Neuronal stem cell (in vitro differentiated cells): ENCODE results near the gene SMARCC1.

Experiments used
- DNase-seq: peaks from one replicate; pipeline ENCODE4 v3.0.0-alpha.2; 2013; ENCODE audit warnings: low spot score
- H2AFZ ChIP-seq: one replicate; pipeline ENCODE4 v1.6.1; 2013; ENCODE audit warnings: mild to moderate bottlenecking, low read length, inconsistent platforms
- H2AK5ac ChIP-seq: 2 replicates; pipeline ENCODE4 v1.6.1; 2013; ENCODE audit warnings: low read depth, mild to moderate bottlenecking, inconsistent platforms, low read length, moderate library complexity, mixed read lengths
- H2BK120ac ChIP-seq: 2 replicates; pipeline ENCODE4 v1.6.1; 2013; ENCODE audit warnings: low read depth, mild to moderate bottlenecking, inconsistent platforms, low read length, moderate library complexity, mixed read lengths
- H2BK12ac ChIP-seq: one replicate; pipeline ENCODE4 v1.6.1; 2013; ENCODE audit warnings: low read length, inconsistent platforms
- H2BK15ac ChIP-seq: 2 replicates; pipeline ENCODE4 v1.6.1; 2013; ENCODE audit warnings: mild to moderate bottlenecking, low read length, inconsistent platforms, mixed read lengths
- H2BK5ac ChIP-seq: one replicate; pipeline ENCODE4 v1.6.1; 2013; ENCODE audit warnings: inconsistent platforms, mild to moderate bottlenecking, low read length, moderate library complexity
- H3K14ac ChIP-seq: one replicate; pipeline ENCODE4 v1.6.1; 2013; ENCODE audit warnings: low read length, inconsistent platforms
- H3K18ac ChIP-seq: 2 replicates; pipeline ENCODE4 v1.6.1; 2013; ENCODE audit warnings: low read length, inconsistent platforms
- H3K23ac ChIP-seq: 2 replicates; pipeline ENCODE4 v1.6.1; 2013; ENCODE audit warnings: low read depth, mild to moderate bottlenecking, mixed read lengths, low read length, inconsistent platforms; ENCODE audit not compliant: poor library complexity
- H3K27ac ChIP-seq: replicated peaks from 3 replicates; pipeline ENCODE4 v1.5.1; 2013; ENCODE audit warnings: low read length, inconsistent platforms
- H3K27me3 ChIP-seq, 3 experiments: 2 replicates each; pipeline ENCODE4 v1.6.1; 2013; ENCODE audit warnings: low read length in 3 of 3, mild to moderate bottlenecking in 2 of 3, inconsistent platforms in 1 of 3, low read depth in 1 of 3, mixed read lengths in 1 of 3, moderate library complexity in 1 of 3; ENCODE audit not compliant: control insufficient read depth in 3 of 3, insufficient read depth in 3 of 3
- H3K36me3 ChIP-seq, 2 donors: replicated peaks in 1 of 2; 2 replicates each; pipeline ENCODE4 v1.6.1; 2013; ENCODE audit warnings: low read length in 2 of 2; ENCODE audit not compliant: control insufficient read depth in 2 of 2, insufficient read depth in 2 of 2
- H3K4ac ChIP-seq: 2 replicates; pipeline ENCODE4 v1.6.1; 2013; ENCODE audit warnings: inconsistent platforms, mild to moderate bottlenecking, low read length, moderate library complexity
- H3K4me1 ChIP-seq, 2 donors: 1 replicate in 1 of 2; 2 replicates in 1 of 2; pipeline ENCODE4 v1.6.1; 2013; ENCODE audit warnings: low read length in 2 of 2, low read depth in 1 of 2; ENCODE audit not compliant: control insufficient read depth in 2 of 2, insufficient read depth in 1 of 2
- H3K4me2 ChIP-seq: one replicate; pipeline ENCODE4 v1.6.1; 2013; ENCODE audit warnings: mild to moderate bottlenecking, low read length, inconsistent platforms; ENCODE audit not compliant: insufficient read depth, poor library complexity, severe bottlenecking
- H3K4me3 ChIP-seq, 2 donors: 2 replicates each; pipeline ENCODE4 v1.5.1; 2013; ENCODE audit warnings: low read length in 2 of 2, mild to moderate bottlenecking in 2 of 2, inconsistent platforms in 1 of 2, moderate library complexity in 1 of 2
- H3K79me1 ChIP-seq: one replicate; pipeline ENCODE4 v1.6.1; 2013; ENCODE audit warnings: low read depth, mild to moderate bottlenecking, inconsistent platforms, low read length, moderate library complexity
- H3K9ac ChIP-seq: one replicate; pipeline ENCODE4 v1.6.1; 2013; ENCODE audit warnings: mild to moderate bottlenecking, low read depth, low read length, inconsistent platforms; ENCODE audit not compliant: poor library complexity
- H3K9me3 ChIP-seq, 2 donors: replicated peaks in 1 of 2; 2 replicates each; pipeline versions ENCODE3 to v1.6.1; 2013; ENCODE audit warnings: low read length in 2 of 2, mild to moderate bottlenecking in 2 of 2, inconsistent platforms in 1 of 2, low read depth in 1 of 2, mixed read lengths in 1 of 2, moderate library complexity in 1 of 2; ENCODE audit not compliant: control insufficient read depth in 2 of 2, insufficient read depth in 1 of 2
- H4K8ac ChIP-seq: one replicate; pipeline ENCODE4 v1.6.1; 2013; ENCODE audit warnings: low read depth, mild to moderate bottlenecking, inconsistent platforms, low read length, moderate library complexity
- H4K91ac ChIP-seq: one replicate; pipeline ENCODE4 v1.6.1; 2013; ENCODE audit warnings: low read length, low read depth, mild to moderate bottlenecking, inconsistent platforms; ENCODE audit not compliant: poor library complexity
- WGBS, 2 donors: extraction: QIAGEN DNeasy Blood & Tissue Kit; methylation state at CpG; one replicate each; pipeline ENCODE4 v1.1.7; 2013; ENCODE audit warnings: missing lambda C conversion rate in 2 of 2, mixed read lengths in 1 of 2; ENCODE audit not compliant: insufficient read length in 2 of 2, insufficient replicate concordance in 1 of 2; ENCODE audit errors: extremely low coverage in 2 of 2; 5-methylcytosine and 5-hydroxymethylcytosine counted together

SMARCC1 gene

DNA sequence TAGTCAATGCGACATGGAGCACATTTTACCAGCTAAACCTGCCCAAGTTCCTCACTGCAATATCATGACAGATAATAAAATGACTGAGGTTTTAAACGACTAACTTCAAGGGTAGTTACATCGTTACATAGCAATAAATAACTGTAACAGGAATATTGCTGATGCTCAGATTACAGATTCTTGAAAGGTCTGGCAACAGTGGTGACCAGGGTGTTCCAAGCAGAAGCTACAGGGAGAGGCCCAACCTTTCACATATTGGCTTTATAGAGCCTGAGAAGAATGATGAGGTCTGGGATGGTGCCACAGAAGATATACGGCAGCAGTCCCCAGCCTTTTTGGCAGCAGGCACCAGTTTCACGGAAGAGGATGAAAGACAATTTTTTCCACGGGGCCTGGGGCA lies 151.9 kb downstream of the SMARCC1 start:
- no peak overlapping the region for H3K18ac ChIP-seq
- H3K23ac ChIP-seq: no peak overlapping the region
- DNase-seq: no peak
- no peak overlapping the region for H2BK12ac ChIP-seq
- H3K4me2 ChIP-seq: no peak overlapping the region
- no peaks in the 10 kb centered on the region for H3K79me1 ChIP-seq
- no peak overlapping the region for H3K14ac ChIP-seq
- H3K4me1 ChIP-seq: no peaks in the 10 kb centered on the region
- no peak overlapping the region for H2BK120ac ChIP-seq
- peaks cover 30 to 98% of the 10 kb centered on the region in 2 donors for H3K36me3 ChIP-seq
- no peaks in the 10 kb centered on the region for H3K9me3 ChIP-seq
- H3K27ac ChIP-seq: no peak overlapping the region
- H2BK5ac ChIP-seq: no peak overlapping the region
- no peak overlapping the region for H3K9ac ChIP-seq
- no peak overlapping the region for H2AFZ ChIP-seq
- WGBS, 2 donors: no CpG with 5 or more reads among the region's 6 CpGs
- no peak overlapping the region for H3K4ac ChIP-seq
- no peak overlapping the region for H2BK15ac ChIP-seq
- H4K91ac ChIP-seq: no peak overlapping the region
- H3K27me3 ChIP-seq: no peaks in the 10 kb centered on the region
- no peak overlapping the region for H4K8ac ChIP-seq
- no peak overlapping the region for H2AK5ac ChIP-seq
- no peak overlapping the region for H3K4me3 ChIP-seq

DNA sequence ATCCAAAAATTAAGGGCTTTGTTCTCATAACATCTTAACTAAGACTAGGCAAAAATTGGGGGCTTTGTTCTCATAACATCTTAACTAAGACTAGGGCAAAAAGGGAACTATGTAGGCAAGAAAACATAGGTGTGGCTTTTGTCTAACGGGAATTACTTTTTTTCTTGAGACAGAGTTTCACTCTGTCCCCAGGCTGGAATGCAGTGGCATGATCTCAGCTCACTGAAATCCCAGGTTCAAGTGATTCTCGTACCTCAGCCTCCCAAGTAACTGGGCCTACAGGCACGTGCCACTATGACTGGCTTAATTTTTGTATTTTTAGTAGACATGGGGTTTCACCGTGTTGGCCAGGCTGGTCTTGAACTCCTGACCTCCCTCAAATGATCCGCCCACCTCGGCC lies 153.3 kb downstream of the SMARCC1 start:
- no peaks in the 10 kb centered on the region for H3K27me3 ChIP-seq
- no CpG with 5 or more reads among the region's 6 CpGs for WGBS, 2 donors
- no peak overlapping the region for H3K4me3 ChIP-seq
- H3K4me2 ChIP-seq: no peak overlapping the region
- H2BK120ac ChIP-seq: no peak overlapping the region
- H3K27ac ChIP-seq: no peak overlapping the region
- no peak overlapping the region for H2BK5ac ChIP-seq
- no peak overlapping the region for H3K18ac ChIP-seq
- H3K4ac ChIP-seq: no peak overlapping the region
- DNase-seq: no peak
- H3K9ac ChIP-seq: no peak overlapping the region
- H3K36me3 ChIP-seq: peaks cover 30 to 99% of the 10 kb centered on the region in 2 donors
- H3K14ac ChIP-seq: no peak overlapping the region
- no peaks in the 10 kb centered on the region for H3K79me1 ChIP-seq
- no peak overlapping the region for H2BK12ac ChIP-seq
- H3K4me1 ChIP-seq: no peaks in the 10 kb centered on the region
- no peak overlapping the region for H2AFZ ChIP-seq
- no peak overlapping the region for H4K91ac ChIP-seq
- H3K23ac ChIP-seq: no peak overlapping the region
- H4K8ac ChIP-seq: no peak overlapping the region
- H2BK15ac ChIP-seq: no peak overlapping the region
- no peak overlapping the region for H2AK5ac ChIP-seq
- no peaks in the 10 kb centered on the region for H3K9me3 ChIP-seq

DNA sequence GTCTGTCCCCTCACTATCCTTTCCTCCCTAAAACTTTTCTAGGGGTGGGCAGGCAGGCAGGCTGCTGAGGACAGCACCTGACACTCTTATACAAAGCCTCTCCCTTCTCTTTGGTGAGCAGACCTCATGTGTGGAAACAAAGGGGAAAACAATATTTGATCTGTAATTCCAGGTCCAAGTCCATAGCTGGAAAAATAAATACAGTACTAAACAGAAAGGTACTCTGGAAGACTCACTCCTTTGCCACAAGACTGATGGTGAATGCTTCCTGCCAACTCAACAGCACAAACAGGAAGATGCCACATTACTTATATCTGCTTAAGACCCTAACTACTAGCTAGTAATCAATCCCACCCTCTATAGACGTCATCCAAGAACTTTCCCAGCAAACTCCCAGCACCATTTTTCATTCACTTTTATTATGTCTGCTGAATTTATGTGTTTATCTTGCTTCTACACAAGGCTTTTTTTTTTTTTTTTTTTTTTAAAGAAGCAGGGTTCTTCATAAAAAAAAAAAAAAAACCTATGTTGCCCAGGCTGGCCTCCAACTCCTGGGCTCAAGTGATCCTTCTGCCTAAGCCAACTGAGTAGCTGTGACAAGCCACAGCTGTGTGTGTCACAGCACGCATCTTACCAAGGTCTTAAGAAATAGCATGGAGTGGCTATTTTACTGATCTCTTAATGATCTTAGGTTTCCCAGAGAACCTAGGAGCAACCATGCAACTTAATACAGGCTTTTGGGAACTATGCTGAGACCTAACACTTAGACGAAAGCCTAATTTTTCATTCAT lies 158.8 kb downstream of the SMARCC1 start:
- no peak overlapping the region for H3K4me3 ChIP-seq
- H2BK12ac ChIP-seq: no peak overlapping the region
- DNase-seq: no peak
- no peak overlapping the region for H2BK15ac ChIP-seq
- no peak overlapping the region for H4K8ac ChIP-seq
- H3K4ac ChIP-seq: no peak overlapping the region
- no peak overlapping the region for H2AK5ac ChIP-seq
- no peaks in the 10 kb centered on the region for H3K27me3 ChIP-seq
- peaks cover 26 to 99% of the 10 kb centered on the region in 2 donors for H3K36me3 ChIP-seq
- H3K9ac ChIP-seq: no peak overlapping the region
- no peaks in the 10 kb centered on the region for H3K4me1 ChIP-seq
- no peak overlapping the region for H4K91ac ChIP-seq
- H3K14ac ChIP-seq: no peak overlapping the region
- H2AFZ ChIP-seq: no peak overlapping the region
- no CpG with 5 or more reads among the region's 3 CpGs for WGBS, 2 donors
- no peak overlapping the region for H3K4me2 ChIP-seq
- no peak overlapping the region for H2BK5ac ChIP-seq
- no peak overlapping the region for H3K23ac ChIP-seq
- H3K18ac ChIP-seq: no peak overlapping the region
- no peak overlapping the region for H2BK120ac ChIP-seq
- no peaks in the 10 kb centered on the region for H3K79me1 ChIP-seq
- no peak overlapping the region for H3K27ac ChIP-seq
- H3K9me3 ChIP-seq: no peaks in the 10 kb centered on the region

DNA sequence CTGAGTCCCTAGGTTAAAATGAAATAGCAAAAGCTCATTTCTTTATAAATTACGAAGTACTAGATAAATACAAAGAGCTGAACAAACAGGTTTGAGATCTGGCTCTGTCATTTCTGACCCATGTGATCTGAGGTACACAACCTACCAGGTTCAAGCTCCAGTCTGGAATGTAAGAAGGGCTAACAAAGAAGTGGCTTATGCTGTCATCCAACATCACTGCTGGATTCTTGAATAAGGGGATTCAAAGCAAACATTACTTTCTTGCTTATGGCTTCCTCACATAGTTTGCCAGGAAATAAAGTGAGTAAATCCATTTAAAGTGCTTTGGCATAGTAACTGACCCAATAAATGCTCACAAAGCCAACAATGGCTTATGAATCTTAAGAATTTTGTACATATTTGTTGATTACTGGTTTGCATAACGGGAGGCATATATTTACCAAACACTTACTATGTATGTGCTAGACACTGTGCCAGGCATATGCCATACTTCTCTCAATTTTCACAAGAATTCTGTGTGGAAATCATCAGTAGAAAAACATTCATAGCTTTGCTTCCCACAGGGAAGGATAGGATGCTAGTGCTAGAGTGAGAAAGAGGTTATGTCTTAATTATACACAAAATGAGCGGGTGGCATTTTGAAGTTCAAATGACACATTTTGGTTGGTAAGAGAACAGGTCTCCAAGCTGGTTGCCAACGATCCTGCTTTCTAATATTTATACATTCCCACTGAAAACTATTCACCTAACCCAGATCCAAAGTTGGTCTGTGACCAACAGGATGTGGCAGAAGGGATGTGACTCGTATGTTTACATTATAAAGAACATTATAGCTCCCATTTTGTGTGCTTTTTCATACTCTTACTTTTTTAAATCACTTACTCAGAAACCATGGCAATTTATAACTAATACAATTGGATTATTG lies 164.3 kb downstream of the SMARCC1 start:
- no CpG with 5 or more reads among the region's 5 CpGs for WGBS, 2 donors
- Histone ChIP-seq H3K27me3 (no peaks in the 10 kb centered on the region), H4K8ac (no peak overlapping the region), H3K27ac (no peak overlapping the region), H2BK5ac (no peak overlapping the region), H3K4me1 (peaks cover 0 to 12% of the 10 kb centered on the region in 2 donors), H3K4me2 (no peak overlapping the region), H3K4ac (no peak overlapping the region), H2BK120ac (no peak overlapping the region), H3K4me3 (no peak overlapping the region), H3K79me1 (no peaks in the 10 kb centered on the region), H3K9me3 (no peaks in the 10 kb centered on the region), H2AK5ac (no peak overlapping the region), H2BK12ac (no peak overlapping the region), H3K9ac (no peak overlapping the region), H4K91ac (no peak overlapping the region), H3K18ac (no peak overlapping the region), H3K36me3 (peaks cover 30 to 95% of the 10 kb centered on the region in 2 donors), H3K14ac (no peak overlapping the region), H3K23ac (no peak overlapping the region), H2BK15ac (no peak overlapping the region), H2AFZ (no peak overlapping the region)
- no peak for DNase-seq
